Neural progenitor cell (in vitro differentiated cells): ENCODE measurements around the gene STK33.

Experiments
- EZH2 ChIP-seq: fragments of 200-600 bp; sonication (generic); IDR thresholded peaks from 2 replicates; pipeline ENCODE4 v1.6.1; 2017; ENCODE audit warnings: antibody characterized with exemption, mild to moderate bottlenecking, moderate library complexity
- EZH2phosphoT487 ChIP-seq: fragments of 200-600 bp; sonication (generic); IDR thresholded peaks from 2 replicates; pipeline ENCODE4 v1.6.1; 2017; ENCODE audit warnings: antibody characterized with exemption
- TF ChIP-seq, protein P1 (sequence below): fragments of 200-600 bp; sonication (generic); IDR thresholded peaks from 2 replicates; pipeline ENCODE4 v1.5.1; 2017; ENCODE audit warnings: antibody characterized with exemption, mild to moderate bottlenecking

DNA sequence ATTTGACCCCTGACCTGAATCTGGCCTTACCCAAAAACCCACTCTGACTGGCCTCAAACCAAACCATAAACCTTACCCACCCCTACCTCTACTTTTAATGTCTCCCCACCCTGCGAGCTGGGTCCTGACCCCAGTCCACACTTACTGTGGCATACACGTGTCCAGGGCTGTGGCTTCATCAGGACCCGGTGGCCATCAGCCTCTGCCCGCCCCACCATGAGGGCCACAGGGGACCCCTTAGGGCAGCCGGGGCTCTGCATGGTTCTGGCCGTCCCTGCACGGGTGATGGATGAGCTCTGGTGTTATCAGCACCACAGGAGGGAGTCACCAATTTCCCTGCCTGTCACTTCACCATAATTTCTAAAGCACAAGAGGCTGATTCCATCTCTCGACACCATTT is 242.8 kb downstream of the STK33 start:
- TF ChIP-seq, protein P1, sequence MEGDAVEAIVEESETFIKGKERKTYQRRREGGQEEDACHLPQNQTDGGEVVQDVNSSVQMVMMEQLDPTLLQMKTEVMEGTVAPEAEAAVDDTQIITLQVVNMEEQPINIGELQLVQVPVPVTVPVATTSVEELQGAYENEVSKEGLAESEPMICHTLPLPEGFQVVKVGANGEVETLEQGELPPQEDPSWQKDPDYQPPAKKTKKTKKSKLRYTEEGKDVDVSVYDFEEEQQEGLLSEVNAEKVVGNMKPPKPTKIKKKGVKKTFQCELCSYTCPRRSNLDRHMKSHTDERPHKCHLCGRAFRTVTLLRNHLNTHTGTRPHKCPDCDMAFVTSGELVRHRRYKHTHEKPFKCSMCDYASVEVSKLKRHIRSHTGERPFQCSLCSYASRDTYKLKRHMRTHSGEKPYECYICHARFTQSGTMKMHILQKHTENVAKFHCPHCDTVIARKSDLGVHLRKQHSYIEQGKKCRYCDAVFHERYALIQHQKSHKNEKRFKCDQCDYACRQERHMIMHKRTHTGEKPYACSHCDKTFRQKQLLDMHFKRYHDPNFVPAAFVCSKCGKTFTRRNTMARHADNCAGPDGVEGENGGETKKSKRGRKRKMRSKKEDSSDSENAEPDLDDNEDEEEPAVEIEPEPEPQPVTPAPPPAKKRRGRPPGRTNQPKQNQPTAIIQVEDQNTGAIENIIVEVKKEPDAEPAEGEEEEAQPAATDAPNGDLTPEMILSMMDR: no peak
- no peak for TF ChIP-seq EZH2
- TF ChIP-seq EZH2phosphoT487: no peak
